GM06990 (cell line): ENCODE results near the gene PTPRT.

Experiments
- DNase-seq: peaks from one replicate; pipeline ENCODE4 v3.0.0-alpha.2; 2011; ENCODE audit not compliant: insufficient read length; ENCODE audit errors: extremely low read depth
- H3K27me3 ChIP-seq: replicated peaks from 2 replicates; pipeline ENCODE4 v1.6.0; 2011; ENCODE audit warnings: low read length; ENCODE audit not compliant: control insufficient read depth, insufficient read depth
- H3K36me3 ChIP-seq: 2 replicates; pipeline ENCODE4 v1.5.1; 2011; ENCODE audit warnings: low read length; ENCODE audit not compliant: control insufficient read depth, insufficient read depth
- H3K4me3 ChIP-seq: replicated peaks from 2 replicates; pipeline ENCODE4 v1.5.1; 2011; ENCODE audit warnings: low read depth, mild to moderate bottlenecking, control low read depth, low read length
- TF ChIP-seq, protein P1 (sequence below): IDR thresholded peaks from 2 replicates; pipeline ENCODE4 v1.5.1; 2011; ENCODE audit warnings: low read length, control low read depth, mild to moderate bottlenecking, inconsistent platforms; ENCODE audit not compliant: insufficient read depth, poor library complexity, severe bottlenecking

The PTPRT gene

DNA sequence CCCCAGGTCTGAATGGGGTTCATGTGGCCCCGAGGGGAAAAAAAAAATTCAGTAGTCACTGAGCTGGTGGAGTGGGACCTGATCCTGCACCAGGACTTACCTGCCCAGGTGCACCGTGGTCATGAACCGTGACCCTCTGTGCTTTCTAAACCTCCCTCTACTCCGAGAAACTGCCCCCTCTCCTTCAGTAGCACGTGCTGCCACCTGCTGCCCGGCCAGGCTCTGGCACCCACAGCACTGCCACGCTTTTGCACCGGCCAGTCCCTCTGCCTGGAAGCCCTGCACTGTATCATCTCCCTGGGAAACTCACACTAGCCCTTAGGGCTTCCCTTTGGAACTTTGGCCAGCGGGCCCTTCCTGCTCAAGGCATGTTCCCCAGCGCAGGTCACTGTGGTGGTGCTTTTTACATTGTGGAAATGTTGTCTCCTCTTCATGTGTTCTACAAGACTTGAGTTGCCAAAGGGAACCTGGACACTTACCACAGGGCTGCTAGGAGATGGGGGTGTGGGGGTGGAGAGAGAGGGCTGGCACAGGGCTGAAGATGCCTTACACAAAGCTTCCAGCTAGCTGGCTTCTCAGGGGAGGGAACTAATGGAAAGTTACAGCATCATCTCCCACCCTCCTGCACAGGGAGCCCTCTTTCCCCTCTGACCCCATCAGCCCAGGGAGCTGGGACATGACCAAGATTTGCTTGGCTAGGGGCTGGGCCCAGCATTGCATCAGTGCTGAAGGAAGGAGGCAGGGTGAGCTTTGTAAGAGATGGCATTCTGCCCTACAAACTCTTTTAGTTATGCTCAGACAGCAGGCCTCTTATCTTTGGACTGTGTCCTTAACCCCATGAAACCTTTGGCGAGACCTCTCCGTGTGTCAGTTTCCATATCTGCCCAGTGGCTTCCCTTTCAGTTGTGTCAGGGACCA is 2.5 kb upstream of the PTPRT start:
- no peak overlapping the region for H3K4me3 ChIP-seq
- no peaks in the 10 kb centered on the region for H3K36me3 ChIP-seq
- no peak for DNase-seq
- TF ChIP-seq, protein P1, sequence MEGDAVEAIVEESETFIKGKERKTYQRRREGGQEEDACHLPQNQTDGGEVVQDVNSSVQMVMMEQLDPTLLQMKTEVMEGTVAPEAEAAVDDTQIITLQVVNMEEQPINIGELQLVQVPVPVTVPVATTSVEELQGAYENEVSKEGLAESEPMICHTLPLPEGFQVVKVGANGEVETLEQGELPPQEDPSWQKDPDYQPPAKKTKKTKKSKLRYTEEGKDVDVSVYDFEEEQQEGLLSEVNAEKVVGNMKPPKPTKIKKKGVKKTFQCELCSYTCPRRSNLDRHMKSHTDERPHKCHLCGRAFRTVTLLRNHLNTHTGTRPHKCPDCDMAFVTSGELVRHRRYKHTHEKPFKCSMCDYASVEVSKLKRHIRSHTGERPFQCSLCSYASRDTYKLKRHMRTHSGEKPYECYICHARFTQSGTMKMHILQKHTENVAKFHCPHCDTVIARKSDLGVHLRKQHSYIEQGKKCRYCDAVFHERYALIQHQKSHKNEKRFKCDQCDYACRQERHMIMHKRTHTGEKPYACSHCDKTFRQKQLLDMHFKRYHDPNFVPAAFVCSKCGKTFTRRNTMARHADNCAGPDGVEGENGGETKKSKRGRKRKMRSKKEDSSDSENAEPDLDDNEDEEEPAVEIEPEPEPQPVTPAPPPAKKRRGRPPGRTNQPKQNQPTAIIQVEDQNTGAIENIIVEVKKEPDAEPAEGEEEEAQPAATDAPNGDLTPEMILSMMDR: peak; percentile 71
- peaks cover 4% of the 10 kb centered on the region for H3K27me3 ChIP-seq

DNA sequence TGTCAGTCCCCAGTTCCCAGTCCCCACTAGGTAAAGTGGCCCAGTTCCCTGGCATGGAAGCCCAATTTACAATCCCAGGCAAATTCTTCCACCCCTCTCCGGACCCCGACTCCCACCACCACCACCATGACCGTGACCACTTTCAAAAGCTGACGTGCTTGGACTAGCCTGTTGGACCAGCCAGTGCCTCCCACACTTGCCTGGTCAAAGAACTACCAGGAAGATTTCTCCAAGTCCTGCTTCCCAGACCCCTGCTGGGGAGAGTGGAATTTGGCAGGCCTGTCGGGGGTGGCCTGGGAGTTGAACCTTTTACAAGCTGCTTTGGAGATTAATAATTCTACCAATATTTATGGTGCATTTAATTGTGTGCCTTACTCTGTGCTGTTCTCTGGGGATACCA is 1.4 kb upstream of the PTPRT start:
- Histone ChIP-seq H3K4me3 (no peak overlapping the region), H3K36me3 (no peaks in the 10 kb centered on the region), H3K27me3 (peaks cover 4% of the 10 kb centered on the region)
- TF ChIP-seq, protein P1: no peak
- DNase-seq: no peak

DNA sequence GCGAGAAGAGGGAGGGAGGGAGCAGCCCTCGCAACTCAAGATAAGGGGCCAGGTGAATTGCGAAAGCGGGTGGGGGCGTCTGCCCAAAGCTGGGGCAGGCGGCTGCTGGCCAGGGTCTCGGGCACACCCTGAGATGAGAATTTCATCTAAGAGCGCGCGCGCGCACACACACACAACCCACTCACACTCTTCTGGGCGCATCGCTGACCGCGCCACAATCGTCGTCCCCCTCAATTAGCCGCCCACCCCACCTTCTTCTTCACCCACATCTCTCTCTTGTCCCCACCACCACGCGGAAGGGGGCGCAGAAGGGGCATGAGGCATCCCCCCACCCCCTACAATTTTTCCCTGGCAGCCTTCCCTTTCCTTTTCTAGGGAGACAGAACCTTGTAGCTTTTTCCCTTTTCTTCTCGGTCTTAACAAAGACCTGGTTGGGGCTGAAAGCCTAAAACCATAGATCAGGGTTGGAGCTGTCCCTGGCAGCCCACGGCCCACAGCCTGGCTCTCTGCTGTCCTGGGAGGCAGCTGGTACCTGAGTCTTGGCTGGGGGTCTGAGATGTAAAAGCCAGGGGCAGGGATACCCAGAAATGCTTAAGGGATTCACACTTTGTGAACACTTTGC is 737 bp upstream of the PTPRT start:
- peaks cover 4% of the 10 kb centered on the region for H3K27me3 ChIP-seq

DNA sequence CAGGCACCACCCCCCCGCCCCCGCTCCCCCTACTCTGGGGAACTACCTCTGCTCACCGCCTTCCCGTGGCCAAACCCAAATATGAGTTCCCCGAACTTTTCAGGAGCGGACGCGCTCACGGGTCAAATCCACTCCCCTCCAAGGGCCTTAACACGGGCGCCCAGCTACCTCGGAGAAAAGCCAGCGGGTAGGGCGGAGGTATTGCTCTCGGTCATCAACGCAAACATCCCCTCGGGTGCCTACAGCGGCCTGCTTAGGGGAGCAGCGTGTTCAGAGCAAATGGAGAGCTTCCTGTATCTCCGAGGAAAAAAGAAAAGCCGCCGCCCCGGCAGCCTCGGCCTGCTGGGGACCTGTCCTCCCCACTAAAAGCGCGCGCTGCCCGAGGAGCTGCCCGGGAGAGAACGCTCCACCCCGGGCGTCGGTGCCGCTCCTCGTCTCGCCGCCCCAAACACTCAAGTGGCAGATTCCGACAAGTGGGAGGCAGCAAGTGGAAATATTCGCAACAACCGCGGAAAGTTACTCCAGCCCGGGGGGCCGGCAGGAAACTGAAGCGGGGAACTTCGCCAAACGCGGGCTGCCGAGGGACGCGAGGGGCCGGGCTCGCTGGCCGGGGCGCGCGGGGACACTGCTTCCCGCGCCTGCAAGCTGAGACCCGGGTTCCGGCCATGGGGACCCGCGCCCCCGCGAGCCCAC is 699 bp downstream of the PTPRT start:
- DNase-seq: no peak
- Histone ChIP-seq H3K36me3 (no peaks in the 10 kb centered on the region), H3K4me3 (no peak overlapping the region), H3K27me3 (peaks cover 4% of the 10 kb centered on the region)
- TF ChIP-seq, protein P1: no peak

More for the DNA sequence above, 737 bp upstream of the PTPRT start:
- no peak for DNase-seq
- Histone ChIP-seq H3K36me3 (no peaks in the 10 kb centered on the region), H3K4me3 (no peak overlapping the region)
- TF ChIP-seq, protein P1: no peak

DNA sequence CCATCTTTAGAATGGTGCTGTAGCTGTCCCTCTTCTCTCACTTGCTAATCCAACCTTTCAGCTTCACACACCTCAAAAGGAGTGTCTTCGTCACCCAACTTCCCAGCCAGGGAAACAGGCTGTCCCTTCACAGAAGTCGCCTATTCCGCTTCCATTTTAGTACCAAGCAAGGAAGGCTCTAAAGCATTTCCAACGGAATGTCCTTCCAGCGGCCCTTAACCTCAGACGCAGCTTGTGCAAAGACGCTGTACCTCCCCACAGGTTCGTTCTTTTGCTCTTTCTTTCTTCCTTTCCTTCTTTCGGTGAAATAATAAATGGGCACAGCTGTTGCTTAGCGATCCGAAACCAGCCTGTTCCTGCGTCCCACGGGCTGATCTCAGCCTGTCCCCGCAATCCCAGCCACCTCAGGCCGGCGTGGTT is 1.5 kb downstream of the PTPRT start:
- no peak for DNase-seq
- Histone ChIP-seq H3K36me3 (no peaks in the 10 kb centered on the region), H3K4me3 (no peak overlapping the region), H3K27me3 (peaks cover 4% of the 10 kb centered on the region)
- TF ChIP-seq, protein P1: no peak
